GM23338 (cell line): ENCODE data around the gene LMAN1L. TPM values are rescaled to one million over a fixed set of nuclear protein-coding genes. Genes with fewer than 3 reads are reported as not detected.

Experiments
- ATAC-seq: fragments of 200-7000 bp; cut with Tn5 transposase; 3 replicates; pipeline ENCODE4 v1.9.1; 2020
- DNase-seq: peaks from one replicate; pipeline ENCODE4 v3.0.0-alpha.2; 2015; ENCODE audit warnings: low spot score
- H2AFZ ChIP-seq: fragments of 200-600 bp; sonication (generic); 2 replicates; pipeline ENCODE4 v1.8.0; 2016; ENCODE audit warnings: antibody characterized with exemption, mild to moderate bottlenecking, moderate library complexity
- H3F3A ChIP-seq: fragments of 200-600 bp; sonication (generic); replicated peaks from 2 replicates; pipeline ENCODE4 v1.8.0; 2017; ENCODE audit warnings: antibody characterized with exemption, mixed run types, low read depth
- H3K27ac ChIP-seq: fragments of 200-600 bp; sonication (generic); 2 replicates; pipeline ENCODE4 v1.6.1; 2016; ENCODE audit warnings: low read depth
- H3K27me3 ChIP-seq: fragments of 200-600 bp; sonication (generic); 2 replicates; pipeline ENCODE4 v1.8.0; 2016; ENCODE audit warnings: mild to moderate bottlenecking, mixed run types, moderate library complexity; ENCODE audit not compliant: insufficient read depth
- H3K36me3 ChIP-seq: fragments of 200-600 bp; sonication (generic); 2 replicates; pipeline ENCODE4 v1.8.0; 2016; ENCODE audit warnings: mild to moderate bottlenecking; ENCODE audit not compliant: insufficient read depth
- H3K4me1 ChIP-seq: fragments of 200-600 bp; sonication (generic); 2 replicates; pipeline ENCODE4 v1.8.0; 2016; ENCODE audit warnings: mild to moderate bottlenecking, moderate library complexity; ENCODE audit not compliant: insufficient read depth
- H3K4me2 ChIP-seq: fragments of 200-600 bp; sonication (generic); 2 replicates; pipeline ENCODE4 v1.7.1; 2017; ENCODE audit warnings: mixed run types
- H3K4me3 ChIP-seq: fragments of 200-600 bp; sonication (generic); 2 replicates; pipeline ENCODE4 v1.6.1; 2016; ENCODE audit warnings: mixed run types
- H3K79me2 ChIP-seq: fragments of 200-600 bp; sonication (generic); replicated peaks from 2 replicates; pipeline ENCODE4 v1.8.0; 2017; ENCODE audit warnings: mild to moderate bottlenecking; ENCODE audit not compliant: insufficient read depth
- H3K9me2 ChIP-seq: fragments of 200-600 bp; sonication (generic); 2 replicates; pipeline ENCODE4 v1.8.0; 2017; ENCODE audit not compliant: insufficient read depth
- H4K20me1 ChIP-seq: fragments of 200-600 bp; sonication (generic); replicated peaks from 2 replicates; pipeline ENCODE4 v1.8.0; 2017; ENCODE audit warnings: mild to moderate bottlenecking; ENCODE audit not compliant: insufficient read depth
- H3K27ac Mint-ChIP-seq: 2 replicates; pipeline ENCODE4 v1.8.0; 2020; ENCODE audit warnings: inconsistent platforms, mild to moderate bottlenecking, moderate library complexity, mixed read lengths
- H3K27me3 Mint-ChIP-seq: 3 replicates; pipeline ENCODE4 v1.8.0; 2022; ENCODE audit warnings: low read depth, mild to moderate bottlenecking, moderate library complexity, mixed read lengths, inconsistent platforms; ENCODE audit not compliant: insufficient read depth, poor library complexity
- H3K36me3 Mint-ChIP-seq: 3 replicates; pipeline ENCODE4 v1.8.0; 2021; ENCODE audit warnings: low read depth, mild to moderate bottlenecking, inconsistent platforms, moderate library complexity, mixed read lengths
- H3K4me1 Mint-ChIP-seq: 3 replicates; pipeline ENCODE4 v1.8.0; 2020; ENCODE audit warnings: mild to moderate bottlenecking, inconsistent platforms, mixed read lengths
- H3K4me3 Mint-ChIP-seq: 3 replicates; pipeline ENCODE4 v1.8.0; 2021; ENCODE audit warnings: moderate library complexity, mild to moderate bottlenecking, inconsistent platforms, mixed read lengths
- H3K9me3 Mint-ChIP-seq: 3 replicates; pipeline ENCODE4 v1.8.0; 2020; ENCODE audit warnings: moderate library complexity, mild to moderate bottlenecking, inconsistent platforms, mixed read lengths
- CREB1 ChIP-seq: fragments of 250-450 bp; sonication (Bioruptor Pico); IDR thresholded peaks from 2 replicates; pipeline ENCODE4 v1.5.0; 2020; ENCODE audit warnings: low read depth, mild to moderate bottlenecking, moderate library complexity
- EZH2 ChIP-seq: fragments of 200-600 bp; sonication (generic); IDR thresholded peaks from one replicate; pipeline ENCODE4 v1.8.0; 2017; ENCODE audit warnings: antibody characterized with exemption, mild to moderate bottlenecking, low read depth; ENCODE audit not compliant: unreplicated experiment
- EZH2phosphoT487 ChIP-seq: fragments of 200-600 bp; sonication (generic); IDR thresholded peaks from one replicate; pipeline ENCODE4 v1.8.1; 2018; ENCODE audit warnings: antibody characterized with exemption; ENCODE audit not compliant: unreplicated experiment
- JUNB ChIP-seq: IDR thresholded peaks from one replicate; pipeline ENCODE4 v1.6.1; 2016; ENCODE audit warnings: antibody characterized with exemption; ENCODE audit not compliant: unreplicated experiment
- NANOG ChIP-seq: IDR thresholded peaks from 2 replicates; pipeline ENCODE4 v1.6.1; 2016; ENCODE audit warnings: antibody characterized with exemption, borderline replicate concordance
- STAT1 ChIP-seq: IDR thresholded peaks from one replicate; pipeline ENCODE4 v1.6.1; 2016; ENCODE audit warnings: antibody characterized with exemption; ENCODE audit not compliant: unreplicated experiment
- ZNF114 ChIP-seq: fragments of 250-450 bp; sonication (Bioruptor Pico); IDR thresholded peaks from 2 replicates; pipeline ENCODE4 v1.5.0; 2020; ENCODE audit warnings: mild to moderate bottlenecking, moderate library complexity
- ZNF331 ChIP-seq: fragments of 250-450 bp; sonication (Bioruptor Pico); IDR thresholded peaks from 2 replicates; pipeline ENCODE4 v1.5.0; 2020; ENCODE audit warnings: low read depth, mild to moderate bottlenecking, moderate library complexity
- polyA plus RNA-seq: library from polyadenylated mRNA; unstranded; fragments of >200 nt; fragmentation: Nextera tagmentation; extraction: Ambion mirVana; gene quantifications from 2 replicates; pipeline ENCODE4 v1.2.1, GENCODE V29; 2016
- total RNA-seq: library from RNA; depleted of rRNA; stranded (reverse); fragments of >200 nt; shearing (Covaris generic); gene quantifications from 2 replicates; pipeline ENCODE4 v1.2.3, GENCODE V29; 2014
- TF ChIP-seq, protein P1 (sequence below): IDR thresholded peaks from 2 replicates; pipeline ENCODE4 v1.6.1; 2016; ENCODE audit warnings: antibody characterized with exemption
- TF ChIP-seq, protein P2 (sequence below): IDR thresholded peaks from one replicate; pipeline ENCODE4 v1.6.1; 2018; ENCODE audit warnings: antibody characterized with exemption; ENCODE audit not compliant: unreplicated experiment

The LMAN1L gene
- total and polyA plus RNA-seq, 2 experiments from 2014 or later, result not detected

DNA sequence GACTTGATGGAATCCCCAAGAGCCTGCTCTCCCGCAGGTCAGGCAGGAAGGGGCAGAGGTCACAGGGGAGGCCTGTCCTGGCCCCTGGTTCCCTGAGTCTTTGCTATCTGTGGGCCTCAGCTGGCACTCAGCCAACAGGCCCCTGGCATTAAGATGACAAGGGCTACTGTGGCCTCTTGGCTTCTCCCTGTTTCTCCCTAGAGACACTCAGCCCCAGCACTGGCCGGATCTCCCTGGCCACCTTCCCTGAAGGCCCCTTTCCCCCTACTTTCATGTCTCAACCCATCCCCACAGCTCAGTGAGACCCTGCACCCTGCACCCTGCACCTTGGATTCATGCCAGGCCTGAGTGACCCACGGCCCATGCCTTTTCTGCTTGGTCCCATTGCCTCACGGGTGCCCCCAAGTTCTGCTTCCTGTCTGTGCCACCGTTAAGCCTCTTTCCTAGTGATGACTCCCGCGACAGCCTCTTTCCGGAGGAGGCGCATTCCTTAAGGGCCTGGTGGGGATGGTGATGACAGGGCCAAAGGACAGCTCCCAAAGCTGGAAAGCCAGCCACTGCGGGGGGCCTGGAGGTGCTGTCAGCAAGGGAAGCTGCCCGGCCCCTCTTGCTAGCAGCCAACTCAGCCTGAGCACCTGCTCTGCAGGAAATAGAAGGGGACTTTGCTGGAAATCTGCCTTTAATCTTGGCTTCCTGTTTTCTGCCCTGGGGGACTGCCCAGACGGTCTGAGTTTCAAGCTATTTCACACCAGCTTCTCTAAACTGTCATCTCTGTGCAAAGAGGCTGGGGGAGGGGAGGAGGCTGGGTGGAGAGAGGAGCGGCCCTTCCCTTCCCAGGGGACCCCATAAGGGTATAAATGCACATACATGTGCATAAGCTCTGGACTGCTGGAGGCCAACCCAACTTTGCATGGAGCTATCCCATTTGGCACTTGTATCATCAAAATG lies 35.5 kb upstream of the LMAN1L start:
- H3K4me2 ChIP-seq, result no peak overlapping the region
- TF ChIP-seq EZH2 (no peak), EZH2phosphoT487 (no peak)
- H3K36me3 ChIP-seq, result no peaks in the 10 kb centered on the region
- Mint-ChIP-seq H3K4me1 (peaks cover 45% of the 10 kb centered on the region), H3K36me3 (no peaks in the 10 kb centered on the region), H3K27me3 (peaks cover 27% of the 10 kb centered on the region), H3K9me3 (no peaks in the 10 kb centered on the region), H3K27ac (no peak overlapping the region), H3K4me3 (no peak overlapping the region)
- peaks cover 19% of the 10 kb centered on the region for H3K27me3 ChIP-seq
- H3K9me2 ChIP-seq, result no peaks in the 10 kb centered on the region
- DNase-seq (peak; percentile 69), ATAC-seq (peak; percentile 11; the same call in 2 of the 3 replicates)
- no peaks in the 10 kb centered on the region for H3K79me2 ChIP-seq
- no peak overlapping the region for H3K4me3 ChIP-seq
- peaks cover 14% of the 10 kb centered on the region; the same call in 1 of the 2 replicates for H3K4me1 ChIP-seq
- H2AFZ ChIP-seq, result no peak overlapping the region
- H4K20me1 ChIP-seq, result no peaks in the 10 kb centered on the region
- H3F3A ChIP-seq, result no peaks in the 10 kb centered on the region
- H3K27ac ChIP-seq, result no peak overlapping the region

DNA sequence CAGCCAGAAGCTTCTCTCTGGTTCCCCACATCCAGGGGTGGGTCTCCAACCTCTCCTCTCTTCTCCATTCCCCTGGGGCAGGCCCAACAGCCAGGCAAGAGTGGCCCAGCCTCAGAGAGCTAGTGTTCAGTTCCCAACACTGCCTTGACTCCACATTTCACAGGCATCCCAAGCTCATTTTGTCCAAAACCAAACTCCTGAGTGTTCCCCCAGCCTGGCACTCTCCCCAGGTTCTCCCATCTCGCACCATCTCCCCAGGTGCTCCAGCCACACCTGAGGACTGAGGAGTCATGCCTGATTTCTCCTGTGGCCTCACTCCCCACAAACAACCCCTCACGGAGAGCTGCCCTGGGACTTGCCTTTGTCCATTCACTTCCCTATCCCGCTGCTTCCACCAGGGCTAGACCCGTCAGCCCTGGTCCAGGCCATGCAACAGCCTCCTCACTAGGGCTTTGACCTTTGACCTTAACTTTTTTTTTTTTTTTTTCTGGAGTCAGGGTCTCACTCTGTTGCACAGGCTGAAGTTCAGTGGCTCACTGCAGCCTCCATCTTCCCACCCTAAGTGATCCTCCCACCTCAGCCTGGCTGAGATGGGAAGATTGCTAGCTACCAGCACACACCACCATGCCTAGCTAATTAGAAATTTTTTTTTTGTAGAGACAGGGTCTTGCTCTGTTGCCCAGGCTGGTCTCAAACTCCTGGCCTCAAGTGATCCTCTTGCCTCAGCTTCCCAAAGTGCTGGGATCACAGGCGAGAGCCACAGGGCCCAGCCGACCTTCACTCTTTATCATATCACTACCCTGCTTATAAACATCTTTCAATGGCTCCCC lies 34.7 kb upstream of the LMAN1L start:
- peaks cover 44% of the 10 kb centered on the region for H3K4me1 Mint-ChIP-seq
- H3K27ac ChIP-seq, result no peak overlapping the region

DNA sequence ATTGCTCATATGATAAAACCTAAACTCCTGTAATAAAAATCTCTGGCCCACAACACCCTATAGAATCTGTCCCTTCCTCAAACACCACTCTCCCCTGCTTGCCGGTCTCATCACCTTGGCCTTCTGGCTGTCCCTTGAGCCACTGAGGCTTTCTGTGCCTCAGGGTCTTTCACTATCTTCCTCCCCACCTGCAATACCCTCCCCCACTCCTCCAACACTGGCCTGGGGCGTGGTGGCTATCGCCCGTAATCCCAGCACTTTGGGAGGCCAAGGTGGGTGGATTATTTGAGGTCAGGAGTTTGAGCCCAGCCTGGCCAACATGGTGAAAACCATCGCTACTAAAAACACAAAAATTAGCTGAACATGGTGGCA lies 34.0 kb upstream of the LMAN1L start:
- no peak overlapping the region for H3K4me3 Mint-ChIP-seq
- no peaks in the 10 kb centered on the region for H3K36me3 Mint-ChIP-seq
- H3K27me3 Mint-ChIP-seq, result peaks cover 28% of the 10 kb centered on the region
- H3K27me3 ChIP-seq, result peaks cover 19% of the 10 kb centered on the region
- peaks cover 20% of the 10 kb centered on the region for H3K4me1 ChIP-seq
- no peak for DNase-seq
- H3K9me2 ChIP-seq, result no peaks in the 10 kb centered on the region
- no peak overlapping the region for H3K27ac Mint-ChIP-seq
- peaks cover 5% of the 10 kb centered on the region for H3K79me2 ChIP-seq
- peaks cover 44% of the 10 kb centered on the region for H3K4me1 Mint-ChIP-seq
- no peak overlapping the region for H3K27ac ChIP-seq
- H4K20me1 ChIP-seq, result 0 out of 2 replicates have a peak, but pooled peaks cover 10% of the 10 kb centered on the region
- H3K4me2 ChIP-seq, result no peak overlapping the region
- H3F3A ChIP-seq, result no peaks in the 10 kb centered on the region
- ATAC-seq, result no peak
- H3K9me3 Mint-ChIP-seq, result no peaks in the 10 kb centered on the region
- H3K4me3 ChIP-seq, result no peak overlapping the region
- no peak overlapping the region for H2AFZ ChIP-seq
- H3K36me3 ChIP-seq, result no peaks in the 10 kb centered on the region
- TF ChIP-seq, protein P1, sequence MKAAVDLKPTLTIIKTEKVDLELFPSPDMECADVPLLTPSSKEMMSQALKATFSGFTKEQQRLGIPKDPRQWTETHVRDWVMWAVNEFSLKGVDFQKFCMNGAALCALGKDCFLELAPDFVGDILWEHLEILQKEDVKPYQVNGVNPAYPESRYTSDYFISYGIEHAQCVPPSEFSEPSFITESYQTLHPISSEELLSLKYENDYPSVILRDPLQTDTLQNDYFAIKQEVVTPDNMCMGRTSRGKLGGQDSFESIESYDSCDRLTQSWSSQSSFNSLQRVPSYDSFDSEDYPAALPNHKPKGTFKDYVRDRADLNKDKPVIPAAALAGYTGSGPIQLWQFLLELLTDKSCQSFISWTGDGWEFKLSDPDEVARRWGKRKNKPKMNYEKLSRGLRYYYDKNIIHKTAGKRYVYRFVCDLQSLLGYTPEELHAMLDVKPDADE, result no peak
- TF ChIP-seq EZH2phosphoT487 (no peak), JUNB (no peak), ZNF331 (CRISPR knock-in tag) (no peak), STAT1 (no peak), ZNF114 (CRISPR knock-in tag) (no peak)
- TF ChIP-seq, protein P2, sequence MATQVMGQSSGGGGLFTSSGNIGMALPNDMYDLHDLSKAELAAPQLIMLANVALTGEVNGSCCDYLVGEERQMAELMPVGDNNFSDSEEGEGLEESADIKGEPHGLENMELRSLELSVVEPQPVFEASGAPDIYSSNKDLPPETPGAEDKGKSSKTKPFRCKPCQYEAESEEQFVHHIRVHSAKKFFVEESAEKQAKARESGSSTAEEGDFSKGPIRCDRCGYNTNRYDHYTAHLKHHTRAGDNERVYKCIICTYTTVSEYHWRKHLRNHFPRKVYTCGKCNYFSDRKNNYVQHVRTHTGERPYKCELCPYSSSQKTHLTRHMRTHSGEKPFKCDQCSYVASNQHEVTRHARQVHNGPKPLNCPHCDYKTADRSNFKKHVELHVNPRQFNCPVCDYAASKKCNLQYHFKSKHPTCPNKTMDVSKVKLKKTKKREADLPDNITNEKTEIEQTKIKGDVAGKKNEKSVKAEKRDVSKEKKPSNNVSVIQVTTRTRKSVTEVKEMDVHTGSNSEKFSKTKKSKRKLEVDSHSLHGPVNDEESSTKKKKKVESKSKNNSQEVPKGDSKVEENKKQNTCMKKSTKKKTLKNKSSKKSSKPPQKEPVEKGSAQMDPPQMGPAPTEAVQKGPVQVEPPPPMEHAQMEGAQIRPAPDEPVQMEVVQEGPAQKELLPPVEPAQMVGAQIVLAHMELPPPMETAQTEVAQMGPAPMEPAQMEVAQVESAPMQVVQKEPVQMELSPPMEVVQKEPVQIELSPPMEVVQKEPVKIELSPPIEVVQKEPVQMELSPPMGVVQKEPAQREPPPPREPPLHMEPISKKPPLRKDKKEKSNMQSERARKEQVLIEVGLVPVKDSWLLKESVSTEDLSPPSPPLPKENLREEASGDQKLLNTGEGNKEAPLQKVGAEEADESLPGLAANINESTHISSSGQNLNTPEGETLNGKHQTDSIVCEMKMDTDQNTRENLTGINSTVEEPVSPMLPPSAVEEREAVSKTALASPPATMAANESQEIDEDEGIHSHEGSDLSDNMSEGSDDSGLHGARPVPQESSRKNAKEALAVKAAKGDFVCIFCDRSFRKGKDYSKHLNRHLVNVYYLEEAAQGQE, result no peak

More for the DNA sequence above, 34.7 kb upstream of the LMAN1L start:
- H3K27me3 Mint-ChIP-seq, result peaks cover 28% of the 10 kb centered on the region
- Histone ChIP-seq H4K20me1 (0 out of 2 replicates have a peak, but pooled peaks cover 5% of the 10 kb centered on the region), H3K79me2 (peaks cover 4% of the 10 kb centered on the region), H3K4me2 (no peak overlapping the region), H3K36me3 (no peaks in the 10 kb centered on the region), H3K27me3 (peaks cover 19% of the 10 kb centered on the region), H3K9me2 (no peaks in the 10 kb centered on the region), H3K4me1 (peaks cover 15% of the 10 kb centered on the region; the same call in 1 of the 2 replicates), H2AFZ (no peak overlapping the region), H3F3A (no peaks in the 10 kb centered on the region), H3K4me3 (no peak overlapping the region)
- DNase-seq (no peak), ATAC-seq (no peak)
- H3K27ac Mint-ChIP-seq, result no peak overlapping the region
- no peak for TF ChIP-seq CREB1 (CRISPR knock-in tag)
- no peak for TF ChIP-seq NANOG
- no peak for TF ChIP-seq JUNB
- TF ChIP-seq EZH2phosphoT487, result no peak
- TF ChIP-seq STAT1, result no peak
- TF ChIP-seq, protein P1, result no peak
- H3K36me3 Mint-ChIP-seq, result no peaks in the 10 kb centered on the region
- H3K9me3 Mint-ChIP-seq, result no peaks in the 10 kb centered on the region
- no peak overlapping the region; the same call in 2 of the 3 replicates for H3K4me3 Mint-ChIP-seq
